ENCODE data around the gene MYO3B. TPM values are rescaled to one million over a fixed set of nuclear protein-coding genes. Genes with fewer than 3 reads are reported as not detected.

MYO3B gene
- total and polyA plus RNA-seq, 2 donors (not counting 1 experiment from before 2014, with no cell fraction given) = not detected

DNA sequence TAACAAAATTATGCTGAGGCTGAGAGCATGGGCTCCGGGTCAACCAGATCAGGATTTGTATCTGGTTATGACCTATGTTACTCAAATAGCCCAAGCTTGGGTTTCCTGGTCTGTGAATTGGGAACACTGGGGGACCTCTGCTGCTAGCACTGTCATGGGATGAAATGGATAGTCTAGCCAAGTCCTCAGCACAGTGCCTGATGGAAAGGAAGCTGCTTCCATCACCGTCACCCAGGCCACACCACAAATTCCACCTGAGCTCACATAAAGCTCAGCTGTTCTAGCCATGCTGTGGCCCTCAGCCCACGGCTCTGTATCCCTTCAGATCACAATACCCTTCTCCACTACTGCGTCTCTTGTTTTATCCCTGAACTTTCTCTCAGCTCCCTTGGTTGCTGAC is 357.6 kb downstream of the MYO3B start:
- H3K36me3 ChIP-seq (replicated peaks in 1 of 2; ENCODE audit: control extremely low read depth in 1 of 2, control insufficient read depth in 1 of 2, extremely low read depth in 1 of 2, insufficient read depth in 2 of 2, low read length in 1 of 2) = no peaks in the 10 kb centered on the region
- H3K27ac ChIP-seq (ENCODE audit: low read length in 2 of 2) = no peak overlapping the region
- ATAC-seq (ENCODE audit: low read depth) = no peak
- no peak overlapping the region for H3K4me3 ChIP-seq (ENCODE audit: control extremely low read depth in 1 of 5, extremely low read depth in 1 of 5, insufficient read depth in 1 of 5, low read depth in 2 of 5, low read length in 4 of 5)
- H3K27me3 Mint-ChIP-seq = peaks cover 3% of the 10 kb centered on the region
- intact Hi-C loops (cut with micrococcal nuclease) = no loop called here
- ChIA-PET POLR2A (no interaction called here), CTCF (no interaction called here)
- no peak for TF ChIP-seq EZH2 (IDR thresholded peaks at IDR 0.05; ENCODE audit: borderline replicate concordance, insufficient read depth, low read depth, low read length, poor library complexity, severe bottlenecking)
- TF ChIP-seq CTCF (IDR thresholded peaks at IDR 0.05) = no peak
- no peak overlapping the region for H3K9ac ChIP-seq (ENCODE audit: low read length)
- no peaks in the 10 kb centered on the region for H3K4me1 Mint-ChIP-seq
- H3K27me3 ChIP-seq (replicated peaks in 1 of 4; ENCODE audit: control extremely low read depth in 1 of 4, control insufficient read depth in 3 of 4, insufficient read depth in 4 of 4, low read length in 3 of 4) = peaks cover 0 to 2% (median 0%) of the 10 kb centered on the region in 4 experiments
- H3K79me2 ChIP-seq (ENCODE audit: control insufficient read depth, insufficient read depth, low read length) = no peaks in the 10 kb centered on the region
- WGBS (ENCODE audit: insufficient coverage) = 78% methylated on average over 2 of the region's 4 CpGs
- no peak overlapping the region for H3K4me3 Mint-ChIP-seq
- no peak overlapping the region for H2AFZ ChIP-seq (ENCODE audit: insufficient read depth, low read depth, low read length, poor library complexity, severe bottlenecking)
- no peaks in the 10 kb centered on the region for H3K4me1 ChIP-seq (ENCODE audit: control insufficient read depth in 2 of 2, insufficient read depth in 2 of 2, low read length in 2 of 2)
- no peaks in the 10 kb centered on the region for H4K20me1 ChIP-seq (ENCODE audit: control insufficient read depth, insufficient read depth, low read length, poor library complexity, severe bottlenecking)
- no peak overlapping the region for H3K4me2 ChIP-seq (replicated peaks; ENCODE audit: low read depth, low read length, poor library complexity, severe bottlenecking)
- H3K27ac Mint-ChIP-seq = no peak overlapping the region
- DNase-seq = no peak
- H3K9me3 Mint-ChIP-seq (ENCODE audit: insufficient read depth) = no peaks in the 10 kb centered on the region
- H3K9me3 ChIP-seq (ENCODE audit: control extremely low read depth in 1 of 3, control insufficient read depth in 2 of 3, insufficient read depth in 1 of 3, low read length in 2 of 3) = no peaks in the 10 kb centered on the region

DNA sequence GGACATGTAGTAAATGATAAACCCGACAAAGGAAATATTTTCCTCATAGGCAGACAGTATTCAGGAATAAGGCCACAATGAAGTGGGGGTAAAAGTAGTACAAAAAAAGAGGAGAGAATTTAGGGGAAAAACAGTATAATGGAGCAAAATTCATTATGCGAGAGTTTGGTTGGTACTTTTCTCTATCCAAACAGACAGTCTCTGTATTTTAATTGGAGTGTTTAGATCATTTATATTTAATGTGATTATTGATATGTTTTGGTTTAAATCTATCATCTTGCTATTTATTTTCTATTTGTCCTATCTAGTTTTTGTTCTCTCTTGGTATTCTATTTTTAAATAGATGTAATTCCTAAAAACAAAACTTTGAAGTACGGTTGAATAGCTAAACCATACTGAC is 366.9 kb downstream of the MYO3B start:
- peaks cover 2% of the 10 kb centered on the region for H3K27me3 Mint-ChIP-seq
- Histone ChIP-seq H3K9me3 (ENCODE audit: control extremely low read depth in 1 of 3, control insufficient read depth in 2 of 3, insufficient read depth in 1 of 3, low read length in 2 of 3) (peaks cover 0 to 4% (median 2%) of the 10 kb centered on the region in 3 donors), H4K20me1 (ENCODE audit: control insufficient read depth, insufficient read depth, low read length, poor library complexity, severe bottlenecking) (no peaks in the 10 kb centered on the region), H3K27ac (ENCODE audit: low read length in 2 of 2) (no peak overlapping the region), H3K27me3 (replicated peaks in 1 of 4; ENCODE audit: control extremely low read depth in 1 of 4, control insufficient read depth in 3 of 4, insufficient read depth in 4 of 4, low read length in 3 of 4) (peaks cover 0 to 2% (median 0%) of the 10 kb centered on the region in 4 experiments), H3K79me2 (ENCODE audit: control insufficient read depth, insufficient read depth, low read length) (no peaks in the 10 kb centered on the region), H2AFZ (ENCODE audit: insufficient read depth, low read depth, low read length, poor library complexity, severe bottlenecking) (no peak overlapping the region), H3K9ac (ENCODE audit: low read length) (no peak overlapping the region), H3K36me3 (replicated peaks in 1 of 2; ENCODE audit: control extremely low read depth in 1 of 2, control insufficient read depth in 1 of 2, extremely low read depth in 1 of 2, insufficient read depth in 2 of 2, low read length in 1 of 2) (no peaks in the 10 kb centered on the region), H3K4me2 (replicated peaks; ENCODE audit: low read depth, low read length, poor library complexity, severe bottlenecking) (no peak overlapping the region), H3K4me3 (ENCODE audit: control extremely low read depth in 1 of 5, extremely low read depth in 1 of 5, insufficient read depth in 1 of 5, low read depth in 2 of 5, low read length in 4 of 5) (no peak overlapping the region), H3K4me1 (ENCODE audit: control insufficient read depth in 2 of 2, insufficient read depth in 2 of 2, low read length in 2 of 2) (no peaks in the 10 kb centered on the region)
- DNase-seq (no peak), ATAC-seq (ENCODE audit: low read depth) (no peak)
- intact Hi-C loops (cut with micrococcal nuclease) = no loop called here
- H3K9me3 Mint-ChIP-seq (ENCODE audit: insufficient read depth) = peaks cover 5% of the 10 kb centered on the region
- ChIA-PET POLR2A (no interaction called here), CTCF (no interaction called here)
- H3K27ac Mint-ChIP-seq = no peak overlapping the region
- H3K4me1 Mint-ChIP-seq = no peaks in the 10 kb centered on the region
- no peak overlapping the region for H3K4me3 Mint-ChIP-seq
- TF ChIP-seq EZH2 (IDR thresholded peaks at IDR 0.05; ENCODE audit: borderline replicate concordance, insufficient read depth, low read depth, low read length, poor library complexity, severe bottlenecking) (no peak), CTCF (IDR thresholded peaks at IDR 0.05) (no peak)
- WGBS (ENCODE audit: insufficient coverage) = no CpG with 5 or more reads among the region's 3 CpGs

Measured in B cell (primary cell).